Stomach (tissue), 4 donors: Measurements from ENCODE around the gene DCC.

Source experiments
- CTCF ChIP-seq, 7 experiments: fragments of 450-650 bp in 4 of 7; fragments of 200-600 bp in 3 of 7; sonication (generic) in 3 of 7; IDR thresholded peaks; one replicate each; pipeline ENCODE4 v1.5.1; 2016 to 2019; ENCODE audit warnings: antibody characterized with exemption in 7 of 7, control low read depth in 2 of 7, mild to moderate bottlenecking in 1 of 7
- EP300 ChIP-seq: sonication (generic); formaldehyde crosslinking; IDR thresholded peaks from one replicate; pipeline ENCODE4 v1.6.1; 2017; ENCODE audit warnings: antibody characterized with exemption
- POLR2A ChIP-seq, 4 donors: fragments of 450-650 bp; IDR thresholded peaks; one replicate each; pipeline ENCODE4 v1.6.1; 2016; ENCODE audit warnings: antibody characterized with exemption in 4 of 4, control low read depth in 2 of 4, mild to moderate bottlenecking in 1 of 4, moderate library complexity in 1 of 4
- POLR2AphosphoS5 ChIP-seq, 3 donors: sonication (generic); formaldehyde crosslinking; IDR thresholded peaks; one replicate each; pipeline ENCODE4 v1.6.1; 2016; ENCODE audit warnings: antibody characterized with exemption in 3 of 3

- TF ChIP-seq CTCF (IDR thresholded peaks at IDR 0.05), result no peak
- no peak for TF ChIP-seq POLR2AphosphoS5 (IDR thresholded peaks at IDR 0.05)
- no peak for TF ChIP-seq POLR2A (IDR thresholded peaks at IDR 0.05)
- no peak for TF ChIP-seq EP300
These were observed 164.6 kb downstream of the DCC start for GRCh38 chr18:52504589-52504988.
